Body of pancreas (tissue), 4 donors: ENCODE results near the gene CLIP1.

Experiments
- CTCF ChIP-seq, 7 experiments: fragments of 450-650 bp in 4 of 7; fragments of 200-600 bp in 3 of 7; sonication (generic) in 3 of 7; IDR thresholded peaks; one replicate each; pipeline ENCODE4 v1.5.1; 2016 to 2019; ENCODE audit warnings: antibody characterized with exemption in 7 of 7
- POLR2A ChIP-seq, 3 donors: fragments of 450-650 bp; IDR thresholded peaks; one replicate each; pipeline ENCODE4 v1.6.1; 2016; ENCODE audit warnings: antibody characterized with exemption in 3 of 3, mild to moderate bottlenecking in 2 of 3

GRCh38 chr12:122403115-122403770 is 19.2 kb downstream of the CLIP1 start:
- TF ChIP-seq CTCF (IDR thresholded peaks at IDR 0.05) (no peak), POLR2A (IDR thresholded peaks at IDR 0.05) (no peak)
